Uterus (tissue), 2 donors: ENCODE data around the gene SPATS2L.

Experiments used
- CTCF ChIP-seq, 4 experiments: fragments of 200-600 bp in 2 of 4; fragments of 450-650 bp in 2 of 4; sonication (generic) in 2 of 4; IDR thresholded peaks; one replicate each; pipeline ENCODE4 v1.5.1; 2016 to 2019; ENCODE audit warnings: antibody characterized with exemption in 4 of 4, mild to moderate bottlenecking in 2 of 4, moderate library complexity in 1 of 4
- POLR2A ChIP-seq, 2 donors: fragments of 450-650 bp; IDR thresholded peaks; one replicate each; pipeline ENCODE4 v1.6.1; 2016; ENCODE audit warnings: antibody characterized with exemption in 2 of 2, mild to moderate bottlenecking in 1 of 2, moderate library complexity in 1 of 2

DNA sequence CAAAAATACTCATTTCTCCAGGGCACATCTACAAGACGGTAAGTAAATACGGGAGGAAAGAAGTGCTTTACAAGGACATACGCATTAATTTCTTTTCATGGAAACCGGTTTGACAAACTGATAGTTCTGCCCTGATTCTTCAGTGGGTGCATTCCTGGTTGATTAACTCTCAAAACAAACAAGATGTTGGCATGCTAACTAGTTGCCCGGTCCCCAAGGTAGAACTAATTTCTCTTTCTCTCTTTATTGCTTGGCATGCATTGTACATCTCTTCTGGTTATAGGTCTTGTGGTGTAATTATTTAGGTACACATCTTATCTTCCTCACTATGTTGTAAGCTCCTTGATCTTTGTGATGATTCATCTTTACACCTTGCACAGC lies 46.9 kb upstream of the SPATS2L start:
- no peak for TF ChIP-seq POLR2A (IDR thresholded peaks at IDR 0.05)
- no peak for TF ChIP-seq CTCF (IDR thresholded peaks at IDR 0.05)
